ENCODE data around the gene CFAP45.

The CFAP45 gene

DNA sequence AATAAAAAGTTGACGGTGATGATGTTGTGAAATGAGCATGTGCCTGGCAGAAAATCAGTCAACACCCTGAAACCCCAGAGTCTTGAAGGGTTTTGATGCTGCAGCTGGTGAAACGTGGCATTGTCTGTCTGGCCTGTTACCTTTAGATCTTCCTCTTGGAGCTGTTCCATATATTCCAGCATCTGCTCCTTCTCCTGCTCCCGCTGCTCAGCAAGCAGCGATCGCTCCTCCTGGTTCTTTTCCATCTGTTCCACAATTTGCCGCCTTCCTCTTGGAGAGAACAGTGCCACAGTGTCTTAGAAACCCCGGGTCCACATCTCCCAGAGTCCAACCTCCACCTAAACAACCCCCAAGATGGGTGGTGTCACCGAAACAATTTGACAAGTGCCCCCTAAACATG lies 15.7 kb downstream of the CFAP45 start:
- Mint-ChIP-seq H3K4me1 (no peaks in the 10 kb centered on the region), H3K9me3 (no peaks in the 10 kb centered on the region), H3K27me3 (ENCODE audit: low read depth, poor library complexity) (peaks cover 7% of the 10 kb centered on the region), H3K27ac (no peak overlapping the region), H3K4me3 (no peak overlapping the region), H3K36me3 (ENCODE audit: low read depth) (no peaks in the 10 kb centered on the region)
- no peak for DNase-seq
- TF ChIP-seq, protein P1, sequence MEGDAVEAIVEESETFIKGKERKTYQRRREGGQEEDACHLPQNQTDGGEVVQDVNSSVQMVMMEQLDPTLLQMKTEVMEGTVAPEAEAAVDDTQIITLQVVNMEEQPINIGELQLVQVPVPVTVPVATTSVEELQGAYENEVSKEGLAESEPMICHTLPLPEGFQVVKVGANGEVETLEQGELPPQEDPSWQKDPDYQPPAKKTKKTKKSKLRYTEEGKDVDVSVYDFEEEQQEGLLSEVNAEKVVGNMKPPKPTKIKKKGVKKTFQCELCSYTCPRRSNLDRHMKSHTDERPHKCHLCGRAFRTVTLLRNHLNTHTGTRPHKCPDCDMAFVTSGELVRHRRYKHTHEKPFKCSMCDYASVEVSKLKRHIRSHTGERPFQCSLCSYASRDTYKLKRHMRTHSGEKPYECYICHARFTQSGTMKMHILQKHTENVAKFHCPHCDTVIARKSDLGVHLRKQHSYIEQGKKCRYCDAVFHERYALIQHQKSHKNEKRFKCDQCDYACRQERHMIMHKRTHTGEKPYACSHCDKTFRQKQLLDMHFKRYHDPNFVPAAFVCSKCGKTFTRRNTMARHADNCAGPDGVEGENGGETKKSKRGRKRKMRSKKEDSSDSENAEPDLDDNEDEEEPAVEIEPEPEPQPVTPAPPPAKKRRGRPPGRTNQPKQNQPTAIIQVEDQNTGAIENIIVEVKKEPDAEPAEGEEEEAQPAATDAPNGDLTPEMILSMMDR (IDR thresholded peaks at IDR 0.05), result no peak

DNA sequence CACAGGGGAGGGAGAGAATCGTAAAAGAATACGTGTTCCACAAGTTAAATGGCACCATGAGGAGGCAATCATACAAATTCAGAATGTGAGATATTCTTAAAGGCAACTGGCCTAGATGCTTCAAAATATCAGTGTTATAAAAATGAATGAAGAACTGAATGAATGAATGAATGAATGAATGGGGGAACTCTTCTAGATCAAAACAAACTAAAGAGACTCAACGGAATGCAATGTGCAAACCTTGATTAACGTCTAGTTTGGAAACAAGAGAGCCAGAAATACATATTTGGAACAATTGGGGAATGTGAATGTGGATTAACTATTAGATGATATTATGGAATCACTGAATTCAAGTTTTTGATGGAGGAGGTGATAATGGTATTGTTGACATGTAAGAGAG lies 16.8 kb downstream of the CFAP45 start:
- H3K4me3 Mint-ChIP-seq, result no peak overlapping the region
- no peak overlapping the region for H3K27ac Mint-ChIP-seq
- no peaks in the 10 kb centered on the region for H3K36me3 Mint-ChIP-seq (ENCODE audit: low read depth)
- TF ChIP-seq, protein P1 (IDR thresholded peaks at IDR 0.05), result no peak
- no peaks in the 10 kb centered on the region for H3K4me1 Mint-ChIP-seq
- H3K27me3 Mint-ChIP-seq (ENCODE audit: low read depth, poor library complexity), result peaks cover 7% of the 10 kb centered on the region
- no peak for DNase-seq
- no peaks in the 10 kb centered on the region for H3K9me3 Mint-ChIP-seq

DNA sequence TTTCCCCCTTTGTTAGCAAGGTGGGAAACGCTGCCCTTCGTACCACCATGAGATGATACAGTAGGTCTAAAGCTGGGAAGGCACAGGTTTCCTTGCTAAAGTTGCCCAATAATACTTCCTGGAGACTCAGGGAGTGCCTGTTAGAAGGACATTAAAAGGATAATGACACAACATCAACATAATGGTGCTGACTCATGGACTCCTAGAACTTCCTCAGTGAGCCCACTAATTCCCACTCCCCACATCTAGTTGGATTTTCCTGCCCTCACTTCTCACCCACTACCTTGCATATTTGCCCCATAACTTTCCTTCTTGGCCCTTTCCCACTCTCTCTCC lies 17.5 kb downstream of the CFAP45 start:
- H3K9me3 Mint-ChIP-seq, result no peaks in the 10 kb centered on the region
- no peak overlapping the region for H3K4me3 Mint-ChIP-seq
- H3K4me1 Mint-ChIP-seq, result no peaks in the 10 kb centered on the region
- no peak overlapping the region for H3K27ac Mint-ChIP-seq
- H3K27me3 Mint-ChIP-seq (ENCODE audit: low read depth, poor library complexity), result peaks cover 7% of the 10 kb centered on the region
- TF ChIP-seq, protein P1 (IDR thresholded peaks at IDR 0.05), result no peak
- no peaks in the 10 kb centered on the region for H3K36me3 Mint-ChIP-seq (ENCODE audit: low read depth)
- no peak for DNase-seq

DNA sequence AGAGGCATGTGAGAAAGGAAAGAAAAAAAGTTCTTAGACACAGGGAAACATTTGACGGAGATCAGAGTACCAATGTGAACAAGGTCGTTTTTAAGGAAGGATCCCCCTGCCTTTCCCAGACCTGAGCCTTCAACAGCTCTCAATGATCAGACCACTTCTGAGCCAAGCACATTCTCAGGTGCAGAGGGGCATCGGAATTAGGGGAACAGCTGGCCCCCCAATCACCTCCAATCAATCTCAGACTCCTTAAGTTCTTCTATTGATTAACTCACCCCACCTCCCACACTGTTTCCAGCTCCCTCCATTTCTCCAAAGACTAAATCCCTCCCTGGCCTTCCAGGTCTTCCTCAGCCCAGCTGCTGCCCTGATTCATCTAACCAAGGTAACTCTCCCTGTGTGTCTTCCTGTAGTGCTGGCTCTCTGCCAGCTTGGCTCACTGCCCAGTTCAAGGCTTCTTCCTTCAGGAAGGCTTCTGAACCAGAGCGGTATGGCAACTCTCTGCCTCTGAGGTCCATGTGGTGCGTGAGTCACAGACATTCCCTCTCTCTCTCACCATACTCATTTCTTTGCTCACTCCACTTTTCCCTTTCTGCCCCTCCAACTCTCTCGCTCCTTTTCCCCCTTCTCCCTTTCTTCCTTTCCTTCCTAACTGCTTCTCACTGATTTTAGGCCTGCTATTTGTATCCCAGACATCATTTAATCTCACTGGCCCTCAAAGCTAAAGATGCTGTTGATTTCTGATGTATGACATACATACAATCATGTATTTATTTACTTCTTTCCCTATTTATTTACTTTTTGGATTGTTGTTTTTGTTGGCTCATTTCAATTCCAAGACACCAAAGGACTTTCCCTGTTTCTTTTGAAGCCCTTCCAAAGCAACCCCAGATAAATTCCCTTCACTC lies 18.1 kb downstream of the CFAP45 start:
- no peak for DNase-seq
- H3K27ac Mint-ChIP-seq, result no peak overlapping the region
- no peaks in the 10 kb centered on the region for H3K36me3 Mint-ChIP-seq (ENCODE audit: low read depth)

DNA sequence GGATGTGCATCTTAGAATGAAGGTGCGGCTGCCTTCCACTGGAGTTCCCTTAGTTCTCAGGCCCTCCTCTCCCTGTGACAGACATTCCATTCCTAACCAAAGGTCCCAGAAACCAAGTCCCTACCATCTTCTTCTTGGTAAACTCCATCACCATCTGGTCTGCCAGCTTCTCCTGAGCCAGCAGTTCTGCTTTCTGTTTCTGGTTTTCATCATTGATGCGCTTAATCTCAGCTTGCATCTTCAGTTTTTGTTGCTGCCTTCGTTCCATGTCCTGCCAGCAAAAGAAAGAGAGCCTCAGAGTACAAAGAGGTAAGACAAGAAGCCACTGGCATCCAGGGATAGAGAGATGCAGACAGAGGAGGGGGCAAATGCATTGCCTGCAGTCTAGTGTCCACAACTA lies 19.5 kb downstream of the CFAP45 start:
- no peaks in the 10 kb centered on the region for H3K36me3 Mint-ChIP-seq (ENCODE audit: low read depth)
- H3K27me3 Mint-ChIP-seq (ENCODE audit: low read depth, poor library complexity), result peaks cover under 1% of the 10 kb centered on the region
- H3K4me1 Mint-ChIP-seq, result no peaks in the 10 kb centered on the region
- no peak overlapping the region for H3K4me3 Mint-ChIP-seq
- TF ChIP-seq, protein P1 (IDR thresholded peaks at IDR 0.05), result no peak
- DNase-seq, result no peak
- no peaks in the 10 kb centered on the region for H3K9me3 Mint-ChIP-seq
- H3K27ac Mint-ChIP-seq, result no peak overlapping the region

More for the DNA sequence above, 18.1 kb downstream of the CFAP45 start:
- Mint-ChIP-seq H3K4me1 (no peaks in the 10 kb centered on the region), H3K9me3 (no peaks in the 10 kb centered on the region), H3K27me3 (ENCODE audit: low read depth, poor library complexity) (peaks cover 7% of the 10 kb centered on the region), H3K4me3 (no peak overlapping the region)
- TF ChIP-seq, protein P1 (IDR thresholded peaks at IDR 0.05), result no peak

DNA sequence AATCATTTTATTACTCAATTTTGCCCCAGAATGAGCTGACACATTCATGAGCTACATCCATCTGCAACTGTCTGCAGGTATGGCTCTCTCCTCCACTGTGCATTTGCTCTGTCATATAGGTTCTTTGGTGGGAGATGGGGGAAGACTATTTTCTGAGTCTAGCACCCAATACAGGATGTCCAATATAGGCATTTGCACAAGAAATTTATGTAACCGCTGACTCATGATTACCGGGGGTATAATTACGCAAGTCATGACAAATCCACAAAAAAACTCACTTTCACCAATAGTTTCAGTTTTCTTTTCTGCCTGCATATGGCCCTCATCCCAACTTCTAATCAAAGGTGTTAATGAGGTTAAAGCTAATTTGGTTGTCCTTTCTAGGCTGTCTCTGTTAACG lies 20.0 kb downstream of the CFAP45 start:
- Mint-ChIP-seq H3K36me3 (ENCODE audit: low read depth) (no peaks in the 10 kb centered on the region), H3K27me3 (ENCODE audit: low read depth, poor library complexity) (no peaks in the 10 kb centered on the region), H3K9me3 (no peaks in the 10 kb centered on the region), H3K27ac (no peak overlapping the region), H3K4me1 (no peaks in the 10 kb centered on the region), H3K4me3 (no peak overlapping the region)
- TF ChIP-seq, protein P1 (IDR thresholded peaks at IDR 0.05), result no peak
- no peak for DNase-seq

All from nephron progenitor cell (in vitro differentiated cells).